Measurements from ENCODE around the gene ADAMTS9.

Gene ADAMTS9

GRCh38 chr3:64687781-64688604 is at the start of gene ADAMTS9:
TSS of gene ADAMTS9 (minus strand) at chr3:64688000. CDS start at chr3:64687657, 343 bp downstream.
- no peak for DNase-seq (ENCODE audit: low spot score)

GRCh38 chr3:64732576-64732975 is 44.8 kb upstream of the ADAMTS9 start:
- DNase-seq (ENCODE audit: low spot score): no peak

DNA sequence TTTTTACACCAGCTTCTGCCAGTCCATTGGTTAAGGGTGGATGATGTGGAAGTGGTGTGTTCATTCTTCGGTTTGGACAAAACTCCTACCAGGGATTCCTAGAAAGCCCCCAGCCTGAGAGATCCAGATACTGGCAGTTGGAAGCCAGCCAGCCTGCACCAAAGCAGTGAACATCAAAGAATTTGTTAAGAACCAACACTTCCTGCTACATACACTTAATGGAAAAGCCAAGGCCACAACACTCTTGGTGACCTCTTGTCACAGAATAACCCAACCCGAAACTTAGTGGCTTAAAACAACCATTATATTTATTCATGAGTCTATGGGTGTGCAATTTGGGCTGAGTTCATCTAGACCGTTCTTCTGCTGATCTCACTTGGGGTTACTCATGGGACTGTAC is 42.9 kb upstream of the ADAMTS9 start:
- DNase-seq (ENCODE audit: low spot score): no peak

DNA sequence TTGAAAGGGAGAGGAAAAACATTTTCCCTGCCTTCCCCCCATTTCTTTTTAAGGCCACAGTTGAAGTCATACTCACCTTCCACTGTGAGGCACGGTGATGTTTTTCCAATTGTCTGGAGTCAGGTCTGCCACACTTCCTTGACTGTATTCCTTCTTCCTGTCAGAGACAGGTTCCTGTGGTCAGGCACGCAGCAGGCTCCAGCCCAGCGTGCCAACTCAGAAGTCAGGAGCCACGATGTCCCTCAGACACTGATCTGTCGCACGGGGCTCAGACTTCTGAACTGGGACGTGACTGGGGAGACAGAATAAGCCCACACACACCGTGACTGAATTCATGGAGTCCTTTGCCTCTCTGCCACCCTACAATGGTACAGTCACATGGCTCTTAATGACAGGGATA is 41.2 kb upstream of the ADAMTS9 start:
- no peak for DNase-seq (ENCODE audit: low spot score)

DNA sequence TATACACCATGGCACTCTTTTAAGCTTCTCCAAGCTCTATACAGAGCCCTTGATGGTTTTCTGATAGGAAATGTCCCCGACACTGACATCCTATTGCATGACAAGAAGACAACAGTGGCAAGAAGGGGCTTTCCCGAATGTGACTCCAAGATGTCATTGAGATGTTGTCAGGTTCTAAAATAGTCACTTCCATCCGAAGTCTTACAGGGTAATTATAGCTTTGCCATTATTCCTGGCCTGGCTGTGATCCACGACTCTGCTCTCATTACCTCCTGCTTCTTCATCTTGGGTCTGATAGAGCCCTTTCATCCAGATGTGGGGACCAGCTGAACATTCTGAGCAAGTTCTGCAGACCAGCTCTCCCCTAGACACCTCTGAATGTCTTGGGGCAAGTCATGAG is 40.6 kb upstream of the ADAMTS9 start:
- no peak for DNase-seq (ENCODE audit: low spot score)

GRCh38 chr3:64726414-64727090 is 38.8 kb upstream of the ADAMTS9 start:
- DNase-seq (ENCODE audit: low spot score): no peak

DNA sequence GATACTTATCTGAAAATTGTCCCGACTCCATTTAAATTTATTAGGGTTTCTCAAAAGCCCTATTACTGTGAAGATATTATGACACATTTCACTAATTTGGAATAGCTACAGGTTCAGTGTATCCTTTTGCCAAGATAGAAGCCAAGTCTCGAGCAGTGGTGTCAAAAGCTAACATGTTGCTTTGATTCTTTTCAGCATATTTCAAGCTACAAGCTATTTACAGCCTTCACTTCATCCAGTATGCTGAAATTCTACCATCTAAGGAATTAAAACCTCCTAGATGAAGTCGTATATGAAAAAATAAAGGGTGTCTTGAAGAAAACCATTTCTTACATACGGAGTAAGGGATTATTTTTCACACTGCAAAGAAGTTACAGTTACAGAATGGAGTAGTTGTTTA is 31.2 kb upstream of the ADAMTS9 start:
- no peak for DNase-seq (ENCODE audit: low spot score)

- no peak for DNase-seq (ENCODE audit: low spot score)
These were observed 30.2 kb upstream of the ADAMTS9 start for GRCh38 chr3:64717872-64718613.

DNA sequence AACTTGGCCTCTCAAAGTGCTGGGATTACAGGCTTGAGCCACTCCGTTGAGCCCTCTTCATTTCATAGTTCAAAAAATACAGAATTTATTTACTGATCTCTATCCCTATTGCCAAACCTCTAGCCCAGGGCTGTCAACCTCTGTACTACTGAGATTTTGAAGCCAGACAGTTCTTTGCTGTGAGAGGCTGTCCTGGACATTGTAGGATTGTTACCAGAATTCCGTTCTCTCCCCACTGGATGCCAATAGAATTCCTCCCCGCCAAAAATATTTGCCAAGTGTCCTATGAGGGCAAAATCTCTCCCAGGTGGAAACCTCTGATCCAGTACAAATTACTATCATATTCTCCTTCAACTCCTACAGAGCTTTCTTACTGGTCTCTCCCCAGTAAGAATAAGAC is 29.6 kb upstream of the ADAMTS9 start:
- no peak for DNase-seq (ENCODE audit: low spot score)

DNA sequence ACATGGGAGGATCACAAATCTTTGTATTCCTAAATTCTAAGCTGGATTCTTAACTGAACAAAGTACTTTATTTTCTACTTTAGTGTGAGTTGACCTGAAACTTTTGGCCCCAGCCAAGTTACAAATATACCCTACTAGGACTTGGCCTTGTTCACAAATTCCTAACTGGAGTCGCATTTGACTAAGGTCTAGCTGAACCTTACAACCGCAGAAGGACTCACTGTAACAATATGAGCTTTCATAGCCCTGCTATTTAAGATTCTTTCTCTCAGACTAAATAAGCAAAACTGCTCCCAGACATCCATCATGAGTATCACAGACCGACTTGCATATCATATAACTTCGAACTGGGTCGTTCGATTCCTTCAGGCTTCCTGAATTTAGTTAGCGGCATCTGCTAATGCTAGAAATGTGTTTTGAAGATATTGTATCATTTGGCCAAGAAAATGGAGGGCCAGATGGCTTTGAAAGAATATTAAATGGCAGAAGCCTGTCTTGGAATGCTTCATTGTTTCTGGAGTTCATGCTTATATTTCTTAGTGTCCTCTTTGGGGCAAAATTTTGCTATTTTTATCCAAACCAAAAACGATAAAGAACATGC is 28.4 kb upstream of the ADAMTS9 start:
- peak; percentile 2 for DNase-seq (ENCODE audit: low spot score)

GRCh38 chr3:64715211-64715982 is 27.6 kb upstream of the ADAMTS9 start:
- no peak for DNase-seq (ENCODE audit: low spot score)

GRCh38 chr3:64708456-64708855 is 20.7 kb upstream of the ADAMTS9 start:
- DNase-seq (ENCODE audit: low spot score): no peak

- no peak for DNase-seq (ENCODE audit: low spot score)
These were observed 18.1 kb upstream of the ADAMTS9 start for GRCh38 chr3:64705946-64706345.

DNA sequence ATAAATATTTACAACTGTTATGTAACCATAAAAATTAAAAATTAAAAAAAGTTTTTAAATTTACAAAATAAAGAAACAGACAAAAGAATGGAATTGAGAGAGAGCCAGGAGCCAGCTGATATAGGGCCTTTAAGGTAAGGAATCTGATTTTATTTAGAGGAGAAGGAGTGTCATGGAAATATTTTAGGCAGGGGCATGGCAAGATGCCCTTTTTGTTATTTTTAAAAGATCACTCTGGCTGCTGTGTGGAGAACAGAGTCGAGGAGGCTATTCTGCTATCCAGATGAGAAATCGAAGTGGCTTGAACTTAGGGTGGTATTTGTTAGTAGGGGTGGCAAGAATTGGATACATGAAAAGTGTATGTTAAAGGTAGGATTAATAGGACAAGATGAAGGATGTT is 9.1 kb upstream of the ADAMTS9 start:
- no peak for DNase-seq (ENCODE audit: low spot score)

GRCh38 chr3:64694114-64694513 is 6.3 kb upstream of the ADAMTS9 start:
- no peak for DNase-seq (ENCODE audit: low spot score)

- DNase-seq (ENCODE audit: low spot score): no peak
These were observed 5.2 kb upstream of the ADAMTS9 start for GRCh38 chr3:64693031-64693430.

GRCh38 chr3:64691051-64691450 is 3.3 kb upstream of the ADAMTS9 start:
- DNase-seq (ENCODE audit: low spot score): no peak

GRCh38 chr3:64687086-64687780 is 567 bp downstream of the ADAMTS9 start:
- no peak for DNase-seq (ENCODE audit: low spot score)

DNA sequence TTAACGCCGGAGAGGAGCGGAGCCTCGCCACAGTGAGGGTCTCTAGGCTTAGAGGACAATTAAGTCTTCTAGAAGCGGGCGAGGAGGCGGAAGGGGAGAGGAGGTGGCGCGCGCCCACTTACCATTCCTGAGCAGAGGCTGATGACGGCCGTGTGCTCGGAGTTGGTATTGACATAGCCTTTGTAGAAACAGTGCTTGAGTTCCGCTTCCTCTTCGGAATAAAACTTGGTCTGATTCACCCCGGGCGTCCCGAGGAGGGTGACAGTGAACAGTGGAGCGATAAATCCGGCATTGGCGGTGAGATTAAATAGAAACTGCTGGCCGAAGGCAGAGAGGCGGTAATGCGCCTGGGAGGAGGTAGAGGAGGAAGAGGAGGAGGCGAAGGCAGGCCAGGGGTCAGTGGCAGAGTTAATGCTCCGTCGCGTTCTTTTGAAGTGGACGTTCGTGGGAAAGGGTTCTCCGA is 1.3 kb downstream of the ADAMTS9 start:
- no peak for DNase-seq (ENCODE audit: low spot score)

GRCh38 chr3:64685800-64686445 is 1.9 kb downstream of the ADAMTS9 start:
- peak; percentile 24 for DNase-seq (ENCODE audit: low spot score)

All from cerebellar cortex (tissue), 1 donor.